Fibroblast of villous mesenchyme (primary cell): ENCODE measurements around the gene STAG1. TPM values are rescaled to one million over a fixed set of nuclear protein-coding genes. Genes with fewer than 3 reads are reported as not detected.

Experiments
- DNase-seq: peaks from one replicate; pipeline ENCODE4 v3.0.0-alpha.2; 2010; ENCODE audit warnings: low read depth
- H3K4me3 ChIP-seq: 2 replicates; pipeline ENCODE4 v1.5.1; 2011; ENCODE audit warnings: low read depth, mild to moderate bottlenecking, low read length
- CTCF ChIP-seq: IDR thresholded peaks from 2 replicates; pipeline ENCODE4 v1.5.1; 2012; ENCODE audit warnings: low read depth, mild to moderate bottlenecking, low read length; ENCODE audit not compliant: insufficient read depth
- total RNA-seq: library from RNA; depleted of rRNA; stranded (reverse); fragments of >200 nt; gene quantifications from 2 replicates; pipeline ENCODE4 v1.2.3, GENCODE V29; 2012

Gene STAG1
- total RNA-seq, 1 donor: 52.7 TPM

- DNase-seq: peak; percentile 33
- H3K4me3 ChIP-seq: no peak overlapping the region
- no peak for TF ChIP-seq CTCF
These were observed 48.7 kb downstream of the STAG1 start for GRCh38 chr3:136703429-136703828.

GRCh38 chr3:136699271-136699828 is 52.8 kb downstream of the STAG1 start:
- no peak overlapping the region for H3K4me3 ChIP-seq
- TF ChIP-seq CTCF: no peak

GRCh38 chr3:136698361-136698760 is 53.8 kb downstream of the STAG1 start:
- no peak overlapping the region for H3K4me3 ChIP-seq
- TF ChIP-seq CTCF: no peak
- no peak for DNase-seq

More at GRCh38 chr3:136699271-136699828, 52.8 kb downstream of the STAG1 start:
- no peak for DNase-seq

DNA sequence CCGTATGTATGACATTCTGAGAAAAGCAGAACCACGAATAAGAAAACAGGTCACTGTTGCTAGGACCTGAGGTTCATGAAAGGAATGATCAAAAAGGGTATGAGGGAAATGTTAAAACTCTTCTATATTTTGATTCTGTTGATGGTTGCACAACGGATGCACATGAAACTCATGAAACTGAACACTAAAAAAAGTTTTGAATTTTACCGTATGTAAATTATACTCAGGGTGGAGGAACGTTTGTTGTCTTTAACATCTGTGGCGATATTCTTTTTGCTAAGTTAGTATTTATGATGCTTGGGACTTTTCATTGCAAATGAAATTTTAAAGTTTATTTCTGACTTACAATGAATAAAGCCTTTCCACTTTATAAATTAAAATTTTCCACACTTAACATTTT is 55.4 kb downstream of the STAG1 start:
- H3K4me3 ChIP-seq: no peak overlapping the region
- no peak for TF ChIP-seq CTCF
- no peak for DNase-seq

DNA sequence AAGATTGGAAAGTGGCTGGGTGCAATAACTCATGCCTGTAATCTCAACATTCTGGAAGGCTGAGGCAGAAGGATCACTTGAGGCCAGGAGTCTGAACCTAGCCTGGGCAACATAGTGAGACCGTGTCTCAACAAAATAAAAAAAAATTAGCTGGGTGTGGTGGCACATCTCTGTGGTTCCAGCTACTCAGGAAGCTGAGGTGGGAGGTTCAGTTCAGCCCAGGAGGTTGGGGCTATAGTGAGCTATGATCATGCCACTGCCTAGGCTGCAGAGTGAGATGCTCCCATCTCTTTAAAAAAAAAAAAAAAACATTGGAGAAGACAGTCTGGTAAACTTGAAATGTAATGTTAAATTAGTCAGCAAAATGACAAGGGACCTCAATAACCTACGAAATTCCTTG is 57.9 kb downstream of the STAG1 start:
- no peak for TF ChIP-seq CTCF
- no peak overlapping the region for H3K4me3 ChIP-seq
- DNase-seq: no peak

DNA sequence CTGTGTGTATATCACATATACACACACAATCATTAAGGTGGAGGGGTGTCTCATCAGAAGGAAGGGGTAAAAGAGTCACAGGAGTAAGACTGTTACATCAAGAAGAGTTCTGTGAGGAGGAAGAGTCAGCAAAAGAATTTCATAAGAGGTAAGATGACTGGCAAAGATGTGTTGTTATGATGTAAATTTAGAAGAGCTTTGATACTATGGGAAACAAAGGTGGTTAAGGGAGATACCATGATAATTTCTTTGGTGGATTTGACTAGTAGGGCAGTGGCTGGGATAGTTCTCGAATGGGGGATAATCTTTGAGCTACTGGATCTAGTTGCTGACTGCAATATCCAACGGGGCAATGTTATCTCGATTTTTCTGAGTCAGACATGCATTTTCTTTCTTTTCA is 61.6 kb downstream of the STAG1 start:
- TF ChIP-seq CTCF: no peak
- no peak overlapping the region for H3K4me3 ChIP-seq
- DNase-seq: no peak

DNA sequence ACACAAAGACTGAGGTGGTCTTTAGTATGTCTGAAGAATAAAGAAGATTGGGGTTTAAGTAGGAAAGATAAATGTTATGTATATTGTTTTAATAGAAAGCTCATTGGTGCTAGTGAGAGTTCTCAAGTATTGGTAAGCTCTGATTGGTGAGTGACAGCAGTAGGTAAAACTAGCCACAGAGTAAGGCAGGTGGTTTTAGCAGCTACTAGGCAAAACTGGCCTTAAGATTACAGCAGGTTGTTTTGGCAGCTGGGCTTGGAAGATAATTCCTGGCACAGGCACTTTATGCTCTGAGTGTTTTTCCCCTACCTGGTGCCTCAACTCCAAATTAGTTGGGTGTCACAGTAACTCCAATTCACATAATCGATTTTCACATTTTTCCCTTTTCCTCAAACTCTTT is 66.3 kb downstream of the STAG1 start:
- H3K4me3 ChIP-seq: no peak overlapping the region
- no peak for DNase-seq
- TF ChIP-seq CTCF: no peak
